Fibroblast of the aortic adventitia (primary cell): ENCODE data around the gene GKAP1. TPM values are rescaled to one million over a fixed set of nuclear protein-coding genes. Genes with fewer than 3 reads are reported as not detected.

Source experiments
- total RNA-seq: library from RNA; depleted of rRNA; stranded (reverse); fragments of >200 nt; gene quantifications from 2 replicates; pipeline ENCODE4 v1.2.3, GENCODE V29; 2012; ENCODE audit warnings: low replicate concordance

The GKAP1 gene
- total RNA-seq, 1 donor = 1.4 TPM

Other genes with a start within 250 kb of the GKAP1 start
- 6.0 and 7.6 TPM in 2 replicates for gene IDNK, start 194.6 kb downstream of the GKAP1 start, total RNA-seq
- 33.2 and 112 TPM in 2 replicates for gene UBQLN1, start 109.8 kb downstream of the GKAP1 start, total RNA-seq
- gene KIF27, start 103.7 kb upstream of the GKAP1 start, total RNA-seq = 6.0 and 7.2 TPM in 2 replicates
- gene HNRNPK, start 162.4 kb upstream of the GKAP1 start, total RNA-seq = 207 and 445 TPM in 2 replicates
- 1.2 and 17.0 TPM in 2 replicates for gene RMI1, start 163.0 kb upstream of the GKAP1 start, total RNA-seq